Measurements from ENCODE around the gene SLC12A3. TPM values are rescaled to one million over a fixed set of nuclear protein-coding genes. Genes with fewer than 3 reads are reported as not detected.

The SLC12A3 gene
- total RNA-seq, 1 donor, result 0.10 TPM

DNA sequence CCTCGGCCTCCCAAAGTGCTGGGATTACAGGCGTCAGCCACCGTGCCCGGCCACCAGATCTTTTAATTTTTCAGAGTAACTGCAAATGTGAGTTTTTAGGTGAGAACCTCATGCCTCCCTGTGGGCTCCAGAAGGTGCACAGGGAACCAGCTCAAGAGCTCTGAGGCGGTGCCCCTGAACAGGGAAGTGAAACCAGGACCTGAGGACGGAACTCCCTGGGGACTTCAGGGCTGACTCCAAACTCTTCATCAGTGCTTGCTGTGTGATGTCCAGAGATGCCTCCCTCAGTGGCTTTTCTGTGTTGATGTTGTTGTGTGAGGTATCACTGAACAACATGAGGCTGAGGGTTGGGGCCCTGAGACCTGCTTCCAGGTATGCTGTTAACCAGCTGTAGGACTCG lies 23.8 kb downstream of the SLC12A3 start:
- Histone ChIP-seq H3K4me1 (ENCODE audit: insufficient read depth, low read length) (peaks cover 7% of the 10 kb centered on the region), H3K27me3 (ENCODE audit: insufficient read depth, low read length) (no peaks in the 10 kb centered on the region), H3K4me3 (ENCODE audit: low read length) (no peak overlapping the region), H3K9me3 (ENCODE audit: low read depth, low read length) (no peaks in the 10 kb centered on the region)

DNA sequence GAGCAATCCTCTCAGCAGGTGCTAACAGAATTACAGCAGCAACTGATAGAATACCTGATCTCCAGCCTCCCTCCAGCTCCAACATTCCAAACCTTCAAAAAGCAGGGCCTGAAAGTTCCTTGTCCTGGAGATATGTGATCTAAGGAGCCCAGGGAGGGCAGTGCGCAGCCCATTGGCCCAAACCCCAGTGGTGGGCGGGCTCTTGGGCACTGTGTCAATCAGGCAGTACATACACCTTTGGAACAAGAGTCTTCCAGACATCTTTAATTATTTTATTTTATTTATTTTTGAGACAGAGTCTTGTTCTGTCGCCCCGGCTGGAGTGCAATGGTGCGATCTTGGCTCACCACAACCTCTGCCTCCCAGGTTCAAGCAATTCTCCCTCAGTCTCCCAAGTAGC lies 24.2 kb downstream of the SLC12A3 start:
- Histone ChIP-seq H3K27me3 (ENCODE audit: insufficient read depth, low read length) (no peaks in the 10 kb centered on the region), H3K4me3 (ENCODE audit: low read length) (no peak overlapping the region), H3K9me3 (ENCODE audit: low read depth, low read length) (no peaks in the 10 kb centered on the region)

DNA sequence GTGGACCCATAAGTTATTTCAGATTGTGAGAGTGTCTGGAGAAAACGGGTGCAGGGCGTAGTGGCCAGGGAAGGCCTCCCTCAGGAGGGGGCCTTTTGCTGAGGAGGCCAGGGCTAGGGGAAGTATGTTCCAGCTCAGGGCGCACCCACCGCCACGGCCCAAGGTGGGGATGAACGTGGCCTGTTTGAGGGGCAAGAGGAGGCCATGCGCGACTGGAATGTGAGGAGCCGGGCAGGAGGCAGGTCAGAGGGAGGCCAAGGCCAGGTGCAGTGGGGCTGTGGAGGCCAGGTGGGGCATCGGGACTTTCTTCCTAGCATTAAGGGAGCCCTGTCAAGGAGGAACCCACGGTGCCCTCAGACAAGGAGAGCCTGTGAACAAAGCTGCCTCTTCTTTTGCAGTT lies 26.7 kb downstream of the SLC12A3 start:
- Histone ChIP-seq H3K27me3 (ENCODE audit: insufficient read depth, low read length) (no peaks in the 10 kb centered on the region), H3K9me3 (ENCODE audit: low read depth, low read length) (no peaks in the 10 kb centered on the region), H3K4me3 (ENCODE audit: low read length) (no peak overlapping the region), H3K4me1 (ENCODE audit: insufficient read depth, low read length) (peaks cover 7% of the 10 kb centered on the region)

More for the DNA sequence above, 24.2 kb downstream of the SLC12A3 start:
- H3K4me1 ChIP-seq (ENCODE audit: insufficient read depth, low read length), result peaks cover 7% of the 10 kb centered on the region

DNA sequence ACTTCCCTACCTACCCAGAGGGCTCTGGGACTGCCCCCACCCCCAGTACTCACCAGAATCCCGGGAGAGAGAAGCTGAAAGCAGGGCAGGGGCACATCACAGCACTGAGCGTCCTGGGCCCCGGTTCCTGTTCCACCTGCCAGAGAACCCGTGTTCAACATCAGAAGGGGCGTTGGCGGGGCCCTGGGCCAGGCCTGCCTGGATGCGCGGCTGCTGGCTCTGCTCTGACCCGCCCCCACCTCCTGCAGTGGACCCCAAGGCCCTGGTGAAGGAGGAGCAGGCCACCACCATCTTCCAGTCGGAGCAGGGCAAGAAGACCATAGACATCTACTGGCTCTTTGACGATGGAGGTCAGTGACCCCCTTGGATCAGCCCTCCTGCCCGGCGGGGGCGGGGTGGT lies 27.7 kb downstream of the SLC12A3 start:
- Histone ChIP-seq H3K4me3 (ENCODE audit: low read length) (no peak overlapping the region), H3K9me3 (ENCODE audit: low read depth, low read length) (no peaks in the 10 kb centered on the region), H3K27me3 (ENCODE audit: insufficient read depth, low read length) (no peaks in the 10 kb centered on the region), H3K4me1 (ENCODE audit: insufficient read depth, low read length) (peaks cover 7% of the 10 kb centered on the region)

DNA sequence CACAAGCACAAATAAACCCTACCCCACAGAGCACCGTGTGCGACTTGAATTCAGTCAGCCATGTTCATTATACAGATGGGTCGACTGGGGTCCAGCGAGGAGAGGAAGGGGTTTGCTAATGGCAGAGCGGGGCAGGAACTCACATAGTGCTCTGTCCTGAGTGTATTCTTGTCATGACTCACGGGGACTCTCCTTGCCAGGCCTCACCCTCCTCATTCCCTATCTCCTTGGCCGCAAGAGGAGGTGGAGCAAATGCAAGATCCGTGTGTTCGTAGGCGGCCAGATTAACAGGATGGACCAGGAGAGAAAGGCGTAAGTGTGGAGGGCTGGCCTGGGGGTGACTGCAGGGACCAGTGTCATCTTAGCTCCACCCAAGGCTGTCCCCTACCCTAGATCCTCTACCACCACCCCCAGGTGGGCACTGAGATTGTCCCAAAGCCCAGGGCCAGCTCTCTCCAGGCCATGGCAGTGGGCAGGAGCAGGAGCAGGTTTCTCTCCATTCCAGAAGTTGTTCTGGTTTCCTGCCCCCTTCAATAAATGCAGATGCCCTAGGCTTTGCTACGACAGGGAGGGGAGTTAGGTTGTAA lies 29.4 kb downstream of the SLC12A3 start:
- no peaks in the 10 kb centered on the region for H3K9me3 ChIP-seq (ENCODE audit: low read depth, low read length)
- H3K4me3 ChIP-seq (ENCODE audit: low read length), result no peak overlapping the region
- H3K27me3 ChIP-seq (ENCODE audit: insufficient read depth, low read length), result no peaks in the 10 kb centered on the region
- peaks cover 5% of the 10 kb centered on the region for H3K4me1 ChIP-seq (ENCODE audit: insufficient read depth, low read length)

DNA sequence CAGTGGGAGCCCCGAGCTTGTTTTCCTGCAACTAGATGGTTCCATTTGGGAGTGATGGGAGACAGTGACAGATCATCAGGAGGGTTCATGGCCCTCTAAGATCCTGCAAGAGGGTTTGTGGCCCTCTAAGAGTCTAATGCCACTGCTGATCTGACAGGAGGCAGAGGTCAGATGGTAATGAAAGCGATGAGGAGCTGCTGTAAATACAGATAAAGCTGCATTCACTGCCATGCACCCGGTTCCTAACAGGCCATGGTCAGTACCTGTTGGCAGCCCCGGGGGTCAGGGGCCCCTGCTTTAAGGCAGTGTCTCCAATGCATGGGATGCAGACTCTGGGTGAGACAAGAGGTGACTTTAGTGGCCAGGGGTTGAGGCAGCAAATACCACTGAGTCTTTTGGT lies 30.8 kb downstream of the SLC12A3 start:
- H3K4me1 ChIP-seq (ENCODE audit: insufficient read depth, low read length), result peaks cover 5% of the 10 kb centered on the region
- no peak overlapping the region for H3K4me3 ChIP-seq (ENCODE audit: low read length)
- no peaks in the 10 kb centered on the region for H3K9me3 ChIP-seq (ENCODE audit: low read depth, low read length)
- H3K27me3 ChIP-seq (ENCODE audit: insufficient read depth, low read length), result no peaks in the 10 kb centered on the region

DNA sequence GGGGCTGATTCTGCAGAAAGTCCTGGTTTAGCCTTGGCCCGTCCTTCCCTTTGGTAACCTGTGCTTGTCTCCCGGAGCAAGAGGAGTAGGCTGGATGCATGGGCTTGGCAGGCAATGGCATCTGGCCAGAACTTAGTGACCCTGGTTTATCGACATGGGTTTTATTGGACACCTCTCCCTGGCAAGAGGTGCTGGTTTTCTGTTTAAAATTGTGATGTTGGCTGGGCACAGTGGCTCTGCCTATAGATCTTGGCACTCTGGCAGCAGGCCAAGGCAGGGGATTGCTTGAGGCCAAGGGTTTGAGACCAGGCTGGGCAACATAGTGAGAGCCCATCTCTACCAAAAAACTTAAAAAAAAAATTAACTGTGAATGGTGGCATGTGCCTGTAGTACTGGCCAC lies 31.2 kb downstream of the SLC12A3 start:
- Histone ChIP-seq H3K4me1 (ENCODE audit: insufficient read depth, low read length) (peaks cover 5% of the 10 kb centered on the region), H3K4me3 (ENCODE audit: low read length) (no peak overlapping the region), H3K9me3 (ENCODE audit: low read depth, low read length) (no peaks in the 10 kb centered on the region), H3K27me3 (ENCODE audit: insufficient read depth, low read length) (no peaks in the 10 kb centered on the region)

DNA sequence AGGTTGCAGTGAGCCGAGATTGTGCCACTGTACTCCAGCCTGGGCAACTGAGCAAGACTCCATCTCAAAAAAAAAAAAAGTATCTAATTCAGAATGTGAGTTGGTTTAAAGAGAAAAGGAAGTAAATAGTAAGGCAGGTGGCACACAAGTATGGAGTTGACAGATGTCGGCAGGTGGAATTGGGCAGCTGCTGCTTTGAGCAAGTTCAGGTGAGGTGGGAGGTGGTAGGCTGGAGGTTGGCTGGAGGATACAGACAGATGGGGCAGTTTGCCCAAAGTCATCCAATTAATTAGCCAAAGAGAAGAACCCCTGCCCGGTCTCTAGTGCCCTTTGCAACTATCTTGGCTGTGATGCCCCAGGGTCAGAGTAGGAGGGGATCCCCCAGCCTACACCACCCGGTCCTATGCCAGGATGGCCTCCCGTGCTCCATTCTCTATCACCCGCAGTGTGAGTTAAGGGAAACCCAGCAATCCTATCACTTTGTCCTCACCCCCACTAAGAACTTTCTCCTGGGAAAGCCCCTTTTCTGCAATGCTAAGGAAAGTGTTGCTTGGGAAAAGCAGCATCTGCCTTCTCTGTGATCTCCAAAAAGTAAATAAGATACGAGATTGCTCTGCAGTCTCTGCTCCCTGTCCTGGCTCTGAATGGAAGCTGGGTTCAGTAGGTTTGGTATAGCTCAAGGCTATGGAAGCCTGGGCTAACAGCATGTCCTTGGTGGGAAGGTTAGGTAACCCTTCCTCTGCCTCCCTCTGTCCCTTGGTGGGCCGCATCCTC lies 32.2 kb downstream of the SLC12A3 start:
- no peak overlapping the region for H3K4me3 ChIP-seq (ENCODE audit: low read length)
- no peaks in the 10 kb centered on the region for H3K9me3 ChIP-seq (ENCODE audit: low read depth, low read length)
- no peaks in the 10 kb centered on the region for H3K27me3 ChIP-seq (ENCODE audit: insufficient read depth, low read length)
- H3K4me1 ChIP-seq (ENCODE audit: insufficient read depth, low read length), result peaks cover 5% of the 10 kb centered on the region

DNA sequence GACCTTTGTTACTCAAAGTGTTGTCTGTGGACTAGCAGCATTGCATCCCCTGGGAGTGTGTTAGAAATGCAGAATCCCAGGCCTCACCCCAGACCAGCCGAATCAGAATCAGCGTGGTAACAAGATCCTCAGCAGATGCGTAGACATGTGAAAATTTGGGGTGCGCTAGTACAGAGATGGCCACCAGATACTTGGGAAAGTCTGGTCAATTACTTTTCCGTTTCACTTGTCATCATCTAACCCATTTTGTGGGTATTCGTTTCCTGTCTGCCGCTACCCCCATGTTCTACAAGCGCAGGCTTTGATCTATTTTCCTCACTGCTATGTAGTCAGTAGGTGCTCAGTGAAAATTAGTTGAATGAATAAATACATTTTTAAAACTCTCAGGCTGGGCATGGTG lies 33.8 kb downstream of the SLC12A3 start:
- Histone ChIP-seq H3K4me3 (ENCODE audit: low read length) (no peak overlapping the region), H3K4me1 (ENCODE audit: insufficient read depth, low read length) (peaks cover 5% of the 10 kb centered on the region), H3K9me3 (ENCODE audit: low read depth, low read length) (no peaks in the 10 kb centered on the region)

DNA sequence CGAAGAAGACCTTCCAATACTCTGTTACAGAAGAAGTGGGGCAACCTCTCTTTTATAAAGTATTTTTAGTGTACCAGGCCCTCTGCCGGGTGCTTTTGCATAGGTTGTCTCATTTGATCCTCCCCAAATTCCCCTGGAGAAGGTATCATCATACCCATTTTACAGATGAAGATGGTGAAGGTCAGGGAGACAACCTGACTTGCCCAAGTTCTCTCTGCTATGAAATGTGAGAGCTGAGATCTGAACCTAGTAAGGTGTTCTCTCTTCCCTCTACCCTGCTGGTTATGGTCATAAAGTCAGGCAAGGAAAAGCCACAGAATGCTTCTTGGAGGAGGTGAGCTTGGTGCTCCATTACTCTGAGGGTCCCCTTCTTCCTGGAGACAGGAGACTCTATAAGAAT lies 38.9 kb downstream of the SLC12A3 start:
- no peak overlapping the region for H3K4me3 ChIP-seq (ENCODE audit: low read length)

More for the DNA sequence above, 33.8 kb downstream of the SLC12A3 start:
- no peaks in the 10 kb centered on the region for H3K27me3 ChIP-seq (ENCODE audit: insufficient read depth, low read length)

DNA sequence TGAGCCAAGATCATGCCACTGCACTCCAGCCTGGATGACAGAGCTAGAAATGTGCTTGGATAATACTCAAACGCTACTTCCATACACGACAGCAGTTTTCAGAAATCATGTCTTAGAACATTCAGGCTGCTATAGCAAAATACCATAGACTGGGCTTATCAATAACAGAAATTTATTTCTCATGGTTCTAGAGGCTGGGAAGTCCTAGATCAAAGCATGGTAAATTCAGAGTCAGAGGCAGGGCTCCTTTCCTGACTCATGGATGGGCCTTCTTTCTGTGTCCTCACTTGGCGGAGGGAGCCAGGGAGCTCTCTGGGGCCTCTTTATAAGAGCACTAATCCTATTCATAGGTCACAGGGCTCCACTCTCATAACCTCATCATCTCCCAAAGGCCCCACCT lies 42.4 kb downstream of the SLC12A3 start:
- H3K4me1 ChIP-seq (ENCODE audit: insufficient read depth, low read length), result peaks cover 31% of the 10 kb centered on the region
- no peaks in the 10 kb centered on the region for H3K27me3 ChIP-seq (ENCODE audit: insufficient read depth, low read length)
- no peaks in the 10 kb centered on the region for H3K9me3 ChIP-seq (ENCODE audit: low read depth, low read length)
- H3K4me3 ChIP-seq (ENCODE audit: low read length), result no peak overlapping the region

More for the DNA sequence above, 38.9 kb downstream of the SLC12A3 start:
- Histone ChIP-seq H3K4me1 (ENCODE audit: insufficient read depth, low read length) (peaks cover 2% of the 10 kb centered on the region), H3K9me3 (ENCODE audit: low read depth, low read length) (no peaks in the 10 kb centered on the region), H3K27me3 (ENCODE audit: insufficient read depth, low read length) (no peaks in the 10 kb centered on the region)

DNA sequence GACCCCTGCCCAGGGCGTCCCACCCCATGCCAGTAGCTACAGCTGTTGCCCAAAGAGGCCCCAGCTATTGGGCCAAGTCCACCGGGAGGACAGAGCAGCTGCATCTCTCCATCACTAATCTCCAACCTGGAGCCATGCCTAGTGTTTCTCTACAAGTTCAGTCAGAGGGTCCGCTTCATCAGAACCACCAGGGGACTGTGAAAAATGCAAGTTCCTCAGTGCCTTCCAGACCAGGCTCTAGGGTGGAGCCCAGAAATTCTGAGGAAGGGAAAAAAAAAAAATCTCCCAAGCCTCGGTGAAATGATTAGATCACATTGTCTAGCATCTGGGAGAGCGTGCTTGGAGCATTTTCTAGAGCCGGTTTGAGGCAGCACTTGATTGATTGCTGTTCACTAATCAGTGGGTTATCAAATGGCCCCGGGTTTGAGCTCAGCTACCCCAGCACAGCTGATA lies 44.5 kb downstream of the SLC12A3 start:
- no peaks in the 10 kb centered on the region for H3K9me3 ChIP-seq (ENCODE audit: low read depth, low read length)
- H3K4me3 ChIP-seq (ENCODE audit: low read length), result no peak overlapping the region
- peaks cover 43% of the 10 kb centered on the region for H3K4me1 ChIP-seq (ENCODE audit: insufficient read depth, low read length)
- no peaks in the 10 kb centered on the region for H3K27me3 ChIP-seq (ENCODE audit: insufficient read depth, low read length)

DNA sequence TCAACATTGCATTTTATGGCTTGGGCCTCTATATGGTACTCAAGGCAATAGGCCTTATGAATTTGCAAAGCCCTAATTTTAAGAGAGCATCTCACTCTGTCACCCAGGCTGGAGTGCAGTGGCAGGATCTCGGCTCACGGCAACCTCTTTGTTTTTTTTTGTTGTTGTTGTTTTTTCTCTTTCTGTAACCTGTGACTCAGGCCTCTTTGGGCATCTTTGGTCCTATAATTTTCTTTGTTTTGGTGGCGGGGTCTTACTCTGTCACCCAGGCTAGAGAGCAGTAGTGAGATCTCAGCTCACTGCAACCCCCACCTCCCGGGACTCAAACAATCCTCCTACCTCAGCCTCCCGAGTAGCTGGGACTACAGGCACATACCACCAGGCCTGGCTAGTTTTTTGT lies 45.1 kb downstream of the SLC12A3 start:
- no peaks in the 10 kb centered on the region for H3K9me3 ChIP-seq (ENCODE audit: low read depth, low read length)
- H3K4me1 ChIP-seq (ENCODE audit: insufficient read depth, low read length), result peaks cover 43% of the 10 kb centered on the region
- H3K4me3 ChIP-seq (ENCODE audit: low read length), result no peak overlapping the region
- H3K27me3 ChIP-seq (ENCODE audit: insufficient read depth, low read length), result no peaks in the 10 kb centered on the region

DNA sequence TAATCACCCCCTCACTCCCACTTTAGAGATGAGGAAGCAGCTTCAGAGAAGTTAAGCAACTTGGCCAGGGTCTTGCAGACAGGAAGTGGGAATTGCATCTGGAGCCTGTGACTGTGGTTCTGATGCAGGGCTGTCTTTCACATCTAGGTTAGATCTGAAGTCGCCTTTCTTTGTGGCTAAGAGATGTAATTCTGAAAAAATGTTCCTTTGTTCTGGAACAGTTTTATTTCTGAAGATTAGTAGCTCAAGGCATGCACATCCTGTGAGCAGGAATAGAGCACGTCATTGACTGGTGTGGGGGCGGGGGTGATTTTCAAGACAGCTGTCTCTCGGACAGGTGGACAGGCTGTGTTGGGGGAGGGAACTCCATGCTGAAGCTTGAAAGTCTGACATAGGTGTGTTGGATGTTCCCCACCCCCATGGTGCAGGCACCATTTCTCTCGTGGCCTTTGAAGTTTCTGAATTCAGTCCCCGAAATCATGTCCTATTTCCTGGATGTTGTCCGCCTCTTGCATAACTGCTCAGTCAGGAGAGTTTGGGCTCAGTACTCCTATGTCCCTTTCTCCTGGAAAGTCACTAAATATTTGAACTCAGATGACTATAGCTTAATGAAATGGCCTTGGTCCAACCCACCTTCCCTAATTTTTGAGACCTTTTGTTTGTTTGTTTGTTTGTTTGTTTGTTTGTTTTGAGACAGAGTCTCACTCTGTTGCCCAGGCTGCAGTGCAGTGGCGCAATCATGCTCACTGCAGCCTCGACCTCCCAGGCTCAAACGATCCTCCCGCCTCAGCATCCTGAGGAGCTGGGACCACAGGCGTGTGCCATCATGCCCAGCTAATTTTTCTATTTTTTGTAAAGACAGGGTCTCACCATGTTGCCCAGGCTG lies 45.9 kb downstream of the SLC12A3 start:
- peaks cover 44% of the 10 kb centered on the region for H3K4me1 ChIP-seq (ENCODE audit: insufficient read depth, low read length)
- no peaks in the 10 kb centered on the region for H3K27me3 ChIP-seq (ENCODE audit: insufficient read depth, low read length)
- no peak overlapping the region for H3K4me3 ChIP-seq (ENCODE audit: low read length)
- no peaks in the 10 kb centered on the region for H3K9me3 ChIP-seq (ENCODE audit: low read depth, low read length)
